ENCODE data around the gene RTN4RL1.
A peak's percentile ranks its signal among the peaks of the same experiment; 100 is the strongest.

DNA sequence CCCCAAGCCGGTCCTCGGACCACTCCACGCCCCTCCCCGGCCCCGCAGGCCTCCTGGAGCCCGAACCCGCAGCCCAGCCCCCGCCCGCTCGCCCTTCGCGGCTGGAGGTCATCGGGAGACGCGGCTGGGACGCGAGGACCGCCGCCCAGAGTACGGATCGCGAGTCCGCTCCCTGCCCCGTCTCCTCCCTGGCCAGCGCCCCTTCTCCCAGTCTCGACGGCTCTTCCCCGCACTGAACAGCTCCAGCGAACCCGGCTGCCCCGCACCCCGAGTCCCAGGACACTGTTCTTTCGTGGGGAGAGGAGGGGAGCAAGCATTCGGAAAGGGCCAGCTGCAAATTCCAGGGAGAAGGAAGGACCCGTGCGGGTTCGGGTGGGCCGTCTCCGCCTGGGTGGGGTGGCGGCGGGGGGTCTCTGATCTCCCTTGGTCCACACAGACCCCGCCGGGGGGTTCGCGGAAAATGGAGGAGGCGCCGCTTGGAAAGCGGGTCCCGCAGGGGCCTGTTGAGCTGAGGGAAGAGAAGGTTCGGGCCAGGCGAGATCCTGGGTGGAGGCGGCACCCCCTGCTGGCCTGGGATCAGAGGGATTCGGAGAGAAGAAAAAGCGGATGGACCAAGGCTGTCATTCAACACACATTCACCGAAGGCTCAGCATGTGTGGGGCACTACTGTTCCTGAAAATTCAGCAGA, 632 bp upstream of the RTN4RL1 start:
- TF ChIP-seq KAT2B (IDR thresholded peaks at IDR 0.05; ENCODE audit: low read depth, low read length): no peak
- TF ChIP-seq GATA2 (CRISPR knock-in tag; IDR thresholded peaks at IDR 0.05): no peak
- no peak for TF ChIP-seq JUND (IDR thresholded peaks at IDR 0.05; ENCODE audit: borderline replicate concordance, low read depth, low read length)
- TF ChIP-seq JUND (tag; IDR thresholded peaks at IDR 0.05; ENCODE audit: borderline replicate concordance, low read depth, low read length): no peak
- TF ChIP-seq THAP12 (CRISPR knock-in tag; IDR thresholded peaks at IDR 0.05): no peak
- no peak for TF ChIP-seq SIN3A (IDR thresholded peaks at IDR 0.05; ENCODE audit: borderline replicate concordance in 2 of 2, control insufficient read depth in 1 of 2, low read depth in 2 of 2, low read length in 2 of 2)
- no peak for TF ChIP-seq MAZ (CRISPR knock-in tag; conservative IDR thresholded peaks at IDR 0.05 in 1 of 2, IDR thresholded peaks at IDR 0.05 in 1 of 2)
- peak; percentile 54 to 59 (median 56) for TF ChIP-seq CTCF (IDR thresholded peaks at IDR 0.05 in 2 of 3, conservative IDR thresholded peaks at IDR 0.05 in 1 of 3; ENCODE audit: insufficient read depth in 2 of 3, low read depth in 1 of 3, low read length in 3 of 3)
- TF ChIP-seq POLR2H (tag; IDR thresholded peaks at IDR 0.05; ENCODE audit: low read depth): no peak
- TF ChIP-seq TCFL5 (CRISPR knock-in tag; conservative IDR thresholded peaks at IDR 0.05): no peak
